ENCODE results near the gene HLA-DOB. TPM values are rescaled to one million over a fixed set of nuclear protein-coding genes. Genes with fewer than 3 reads are reported as not detected.

Gene HLA-DOB
- total and polyA plus RNA-seq, 2 of the 13 experiments (the other 11 are each of a cell fraction or from before 2014, with no cell fraction given): not detected

- TF ChIP-seq ZNF276 (CRISPR knock-in tag; IDR thresholded peaks at IDR 0.05; ENCODE audit: low read depth): 0 out of 2 replicates have a peak, but pooled peaks have one; percentile 67
- 0 out of 2 replicates have a peak, but pooled peaks have one; percentile 19 for TF ChIP-seq RXRA (CRISPR knock-in tag; IDR thresholded peaks at IDR 0.05)
- TF ChIP-seq FOXJ3 (CRISPR knock-in tag; IDR thresholded peaks at IDR 0.05; ENCODE audit: borderline replicate concordance): peak; percentile 81; the same call in 1 of the 2 replicates
- peak; percentile 94 for TF ChIP-seq UBTF (CRISPR knock-in tag; IDR thresholded peaks at IDR 0.05)
- peak; percentile 81; the same call in 1 of the 2 replicates for TF ChIP-seq ZNF556 (CRISPR knock-in tag; IDR thresholded peaks at IDR 0.05; ENCODE audit: borderline replicate concordance)
- peak; percentile 95 for TF ChIP-seq HNRNPLL (IDR thresholded peaks at IDR 0.05; ENCODE audit: low read depth, low read length, poor library complexity, severe bottlenecking)
- peak; percentile 16; the same call in 1 of the 2 replicates for TF ChIP-seq NFYB (CRISPR knock-in tag; IDR thresholded peaks at IDR 0.05)
- TF ChIP-seq, protein P1, sequence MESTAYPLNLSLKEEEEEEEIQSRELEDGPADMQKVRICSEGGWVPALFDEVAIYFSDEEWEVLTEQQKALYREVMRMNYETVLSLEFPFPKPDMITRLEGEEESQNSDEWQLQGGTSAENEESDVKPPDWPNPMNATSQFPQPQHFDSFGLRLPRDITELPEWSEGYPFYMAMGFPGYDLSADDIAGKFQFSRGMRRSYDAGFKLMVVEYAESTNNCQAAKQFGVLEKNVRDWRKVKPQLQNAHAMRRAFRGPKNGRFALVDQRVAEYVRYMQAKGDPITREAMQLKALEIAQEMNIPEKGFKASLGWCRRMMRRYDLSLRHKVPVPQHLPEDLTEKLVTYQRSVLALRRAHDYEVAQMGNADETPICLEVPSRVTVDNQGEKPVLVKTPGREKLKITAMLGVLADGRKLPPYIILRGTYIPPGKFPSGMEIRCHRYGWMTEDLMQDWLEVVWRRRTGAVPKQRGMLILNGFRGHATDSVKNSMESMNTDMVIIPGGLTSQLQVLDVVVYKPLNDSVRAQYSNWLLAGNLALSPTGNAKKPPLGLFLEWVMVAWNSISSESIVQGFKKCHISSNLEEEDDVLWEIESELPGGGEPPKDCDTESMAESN (CRISPR knock-in tag; conservative IDR thresholded peaks at IDR 0.05): peak; percentile 80
- TF ChIP-seq ZFP90 (CRISPR knock-in tag; IDR thresholded peaks at IDR 0.05; ENCODE audit: borderline replicate concordance): peak; percentile 90
- peak; percentile 100 for TF ChIP-seq IRF2 (CRISPR knock-in tag; IDR thresholded peaks at IDR 0.05)
- no peak for TF ChIP-seq CEBPZ (IDR thresholded peaks at IDR 0.05; ENCODE audit: low read length)
- TF ChIP-seq ISL2 (CRISPR knock-in tag; IDR thresholded peaks at IDR 0.05): peak; percentile 77; the same call in 1 of the 2 replicates
- no peak for TF ChIP-seq ZNF496 (CRISPR knock-in tag; IDR thresholded peaks at IDR 0.05; ENCODE audit: insufficient replicate concordance)
- no peak for TF ChIP-seq FOXP1 (IDR thresholded peaks at IDR 0.05)
- TF ChIP-seq FOXP1 (CRISPR knock-in tag; IDR thresholded peaks at IDR 0.05): no peak
- peak; percentile 52 for TF ChIP-seq ZNF724P (CRISPR knock-in tag; IDR thresholded peaks at IDR 0.05; ENCODE audit: borderline replicate concordance)
- TF ChIP-seq HOXA5 (CRISPR knock-in tag; IDR thresholded peaks at IDR 0.05): peak; percentile 86
- peak; percentile 77 for TF ChIP-seq ZNF543 (CRISPR knock-in tag; IDR thresholded peaks at IDR 0.05)
Measured at GRCh38 chr6:32838114-32838958, 21.5 kb upstream of the HLA-DOB start, which contains the start of gene TAP2 (continued).

Data from HepG2 (cell line).